K562 treated with DMSO at 1 percent for 24 hours (cell line): Measurements from ENCODE around the gene TRAF1. TPM values are rescaled to one million over a fixed set of nuclear protein-coding genes. Genes with fewer than 3 reads are reported as not detected.

Source experiments
- total RNA-seq: library from RNA; unstranded; fragments of 300-600 nt; gene quantifications from 2 replicates; pipeline ENCODE4 v1.2.3, GENCODE V29; 2022; ENCODE audit warnings: low read depth; ENCODE audit not compliant: insufficient read depth

TRAF1 gene
- 0.15 and 0.28 TPM in 2 replicates for total RNA-seq

GRCh38 chr9:120926397-120926928, at the start of gene TRAF1:
Gene TRAF1 (minus strand): TSS chr9:120926796. CDS start chr9:120926075, 721 bp downstream.

GRCh38 chr9:120876842-120877240, 49.8 kb downstream of the TRAF1 start, which contains the start of gene PHF19:
Gene PHF19 (minus strand): TSS chr9:120877188. CDS start chr9:120874741, 2,447 bp downstream.

Other genes starting within 250 kb of the TRAF1 start
- gene MEGF9, start 212.3 kb downstream of the TRAF1 start, total RNA-seq = 7.7 and 8.7 TPM in 2 replicates
- gene FBXW2, start 133.4 kb downstream of the TRAF1 start, total RNA-seq = 20.5 and 20.6 TPM in 2 replicates
- 33.3 and 73.1 TPM in 2 replicates for gene PSMD5, start 83.9 kb downstream of the TRAF1 start, total RNA-seq
- gene PHF19, start 49.6 kb downstream of the TRAF1 start, total RNA-seq = 142 and 144 TPM in 2 replicates
- 0.93 and 1.1 TPM in 2 replicates for gene C5, start 123.5 kb upstream of the TRAF1 start, total RNA-seq
- 15.4 and 19.5 TPM in 2 replicates for gene CNTRL, start 148.2 kb upstream of the TRAF1 start, total RNA-seq